ENCODE measurements around the gene SH2D4B. TPM values are rescaled to one million over a fixed set of nuclear protein-coding genes. Genes with fewer than 3 reads are reported as not detected.
A peak's percentile ranks its signal among the peaks of the same experiment; 100 is the strongest.

Gene SH2D4B
- polyA plus RNA-seq, 1 experiment, result not detected

DNA sequence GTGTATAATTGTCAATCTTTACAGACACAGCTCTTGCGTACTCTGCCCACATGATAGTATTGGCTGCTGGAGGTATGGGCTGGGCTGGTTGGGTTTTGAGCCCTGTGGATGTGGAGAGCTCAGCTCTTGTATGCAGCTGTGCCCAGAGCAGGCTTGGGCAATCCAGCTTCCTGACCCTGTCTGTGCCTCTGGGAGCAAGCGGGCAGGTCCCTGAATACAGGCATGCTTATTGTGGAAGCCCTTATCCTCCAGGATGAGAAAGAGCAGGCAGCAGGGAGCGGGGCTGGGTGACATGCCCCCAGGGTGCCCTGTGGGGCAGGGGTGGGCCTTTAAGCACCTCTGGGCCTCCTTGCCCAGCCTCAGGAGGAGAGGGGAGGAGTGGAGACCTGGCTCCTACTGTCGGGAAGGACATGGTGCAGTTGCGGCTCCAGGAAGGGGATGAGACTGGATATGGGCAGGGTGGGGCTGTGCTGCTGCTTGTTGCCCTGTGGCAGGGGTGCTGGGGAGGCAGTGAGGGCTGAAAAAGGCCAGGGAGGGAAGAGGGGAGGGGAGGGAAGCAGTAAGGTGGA is 32.7 kb upstream of the SH2D4B start:
- POLR2A ChIA-PET, result no interaction called here

DNA sequence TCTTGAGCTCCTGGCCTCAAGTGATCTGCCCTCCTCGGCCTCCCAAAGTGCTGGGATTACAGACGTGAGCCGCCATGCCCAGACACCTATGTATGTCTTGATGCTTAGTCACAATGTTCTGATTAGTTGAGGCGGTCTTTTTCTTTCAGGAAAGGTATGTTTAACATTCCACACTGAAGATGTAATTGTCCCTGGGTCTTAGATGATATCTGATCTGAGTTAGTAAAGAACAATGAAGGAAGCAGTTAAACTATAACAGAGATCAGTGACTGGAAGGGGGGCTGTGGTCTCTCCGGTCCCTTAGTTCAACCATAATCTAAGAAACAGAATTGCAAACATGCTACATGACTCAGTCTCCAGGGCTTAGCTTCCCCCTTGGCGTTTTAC is 31.5 kb upstream of the SH2D4B start:
- CTCF ChIA-PET, result interaction anchor here (0.7 to 19.0 kb wide), 27 partner anchors 9 to 418 kb away, joined by 3 to 661 read pairs (median 6); partner anchors contain the start of gene TSPAN14
- H3K27me3 ChIP-seq (ENCODE audit: control insufficient read depth, insufficient read depth, low read length), result no peaks in the 10 kb centered on the region
- 0 out of 2 replicates have a peak, but pooled peaks cover 1% of the 10 kb centered on the region for H3K36me3 ChIP-seq (ENCODE audit: control insufficient read depth, insufficient read depth, low read length)
- no peak overlapping the region for H3K4me3 ChIP-seq (ENCODE audit: low read depth, low read length)
- TF ChIP-seq, protein P1, sequence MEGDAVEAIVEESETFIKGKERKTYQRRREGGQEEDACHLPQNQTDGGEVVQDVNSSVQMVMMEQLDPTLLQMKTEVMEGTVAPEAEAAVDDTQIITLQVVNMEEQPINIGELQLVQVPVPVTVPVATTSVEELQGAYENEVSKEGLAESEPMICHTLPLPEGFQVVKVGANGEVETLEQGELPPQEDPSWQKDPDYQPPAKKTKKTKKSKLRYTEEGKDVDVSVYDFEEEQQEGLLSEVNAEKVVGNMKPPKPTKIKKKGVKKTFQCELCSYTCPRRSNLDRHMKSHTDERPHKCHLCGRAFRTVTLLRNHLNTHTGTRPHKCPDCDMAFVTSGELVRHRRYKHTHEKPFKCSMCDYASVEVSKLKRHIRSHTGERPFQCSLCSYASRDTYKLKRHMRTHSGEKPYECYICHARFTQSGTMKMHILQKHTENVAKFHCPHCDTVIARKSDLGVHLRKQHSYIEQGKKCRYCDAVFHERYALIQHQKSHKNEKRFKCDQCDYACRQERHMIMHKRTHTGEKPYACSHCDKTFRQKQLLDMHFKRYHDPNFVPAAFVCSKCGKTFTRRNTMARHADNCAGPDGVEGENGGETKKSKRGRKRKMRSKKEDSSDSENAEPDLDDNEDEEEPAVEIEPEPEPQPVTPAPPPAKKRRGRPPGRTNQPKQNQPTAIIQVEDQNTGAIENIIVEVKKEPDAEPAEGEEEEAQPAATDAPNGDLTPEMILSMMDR (IDR thresholded peaks at IDR 0.05; ENCODE audit: insufficient read depth, low read depth, low read length), result no peak
- no peak for DNase-seq (ENCODE audit: low read depth)
- POLR2A ChIA-PET, result interaction anchor here (0.5 kb wide), 1 partner anchor 112 kb away, joined by 3 read pairs; no protein-coding TSS in a partner anchor

More for the DNA sequence above, 32.7 kb upstream of the SH2D4B start:
- H3K36me3 ChIP-seq (ENCODE audit: control insufficient read depth, insufficient read depth, low read length), result 0 out of 2 replicates have a peak, but pooled peaks cover 1% of the 10 kb centered on the region
- no peaks in the 10 kb centered on the region for H3K27me3 ChIP-seq (ENCODE audit: control insufficient read depth, insufficient read depth, low read length)
- TF ChIP-seq, protein P1 (IDR thresholded peaks at IDR 0.05; ENCODE audit: insufficient read depth, low read depth, low read length), result no peak
- CTCF ChIA-PET, result interaction anchor here (0.6 to 19.0 kb wide), 25 partner anchors 8 to 419 kb away, joined by 3 to 661 read pairs (median 6); partner anchors contain the start of gene TSPAN14
- H3K4me3 ChIP-seq (ENCODE audit: low read depth, low read length), result no peak overlapping the region
- DNase-seq (ENCODE audit: low read depth), result no peak

DNA sequence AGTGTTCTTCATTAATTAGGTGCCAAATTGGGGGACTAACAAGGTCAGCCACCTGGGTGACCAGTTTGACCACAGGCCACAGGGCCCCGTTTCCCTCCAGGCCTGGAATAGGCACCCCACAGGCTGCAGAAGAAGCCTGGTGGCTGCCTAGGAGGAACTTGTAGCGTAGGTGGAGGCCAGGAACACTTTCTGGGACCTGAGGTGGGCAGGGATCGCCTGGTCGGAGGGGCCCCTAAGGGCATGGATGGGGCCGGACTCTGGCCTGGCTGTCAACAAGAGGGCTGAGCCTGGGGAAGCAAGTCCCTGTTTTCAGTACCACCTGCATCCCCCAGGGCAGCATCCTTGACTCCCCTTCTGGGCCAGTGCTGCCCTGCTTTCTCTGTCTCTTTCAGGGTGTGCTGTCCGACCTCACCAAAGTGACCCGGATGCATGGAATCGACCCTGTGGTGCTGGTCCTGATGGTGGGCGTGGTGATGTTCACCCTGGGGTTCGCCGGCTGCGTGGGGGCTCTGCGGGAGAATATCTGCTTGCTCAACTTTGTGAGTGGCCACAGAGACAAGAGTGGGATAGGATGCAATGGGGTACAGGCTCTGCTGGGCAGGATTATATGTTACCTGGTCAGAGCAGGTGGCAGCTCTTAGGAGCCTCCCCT is 30.7 kb upstream of the SH2D4B start:
- peaks cover 5% of the 10 kb centered on the region for H3K36me3 ChIP-seq (ENCODE audit: control insufficient read depth, insufficient read depth, low read length)
- CTCF ChIA-PET, result interaction anchor here (1.1 to 19.0 kb wide), 3 partner anchors 8 to 129 kb away, joined by 3 to 661 read pairs (median 21); partner anchors contain the start of gene TSPAN14
- TF ChIP-seq, protein P1 (IDR thresholded peaks at IDR 0.05; ENCODE audit: insufficient read depth, low read depth, low read length), result no peak
- H3K27me3 ChIP-seq (ENCODE audit: control insufficient read depth, insufficient read depth, low read length), result no peaks in the 10 kb centered on the region
- POLR2A ChIA-PET, result no interaction called here
- no peak overlapping the region for H3K4me3 ChIP-seq (ENCODE audit: low read depth, low read length)
- DNase-seq (ENCODE audit: low read depth), result no peak

DNA sequence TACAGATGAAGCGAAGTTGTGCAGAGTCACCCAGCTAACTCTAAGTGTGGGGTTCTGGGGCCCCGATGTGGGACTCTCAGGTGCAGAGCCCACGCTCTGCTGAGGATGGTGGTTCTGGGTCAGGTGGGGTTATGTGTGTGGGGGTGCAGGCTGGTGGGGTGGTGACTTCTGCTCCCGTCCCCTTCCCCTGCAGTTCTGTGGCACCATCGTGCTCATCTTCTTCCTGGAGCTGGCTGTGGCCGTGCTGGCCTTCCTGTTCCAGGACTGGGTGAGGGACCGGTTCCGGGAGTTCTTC is 28.6 kb upstream of the SH2D4B start:
- H3K27me3 ChIP-seq (ENCODE audit: control insufficient read depth, insufficient read depth, low read length), result no peaks in the 10 kb centered on the region
- CTCF ChIA-PET, result interaction anchor here (0.6 to 19.0 kb wide), 5 partner anchors 10 to 572 kb away, joined by 3 to 661 read pairs (median 3); partner anchors contain the start of gene TSPAN14
- H3K4me3 ChIP-seq (ENCODE audit: low read depth, low read length), result no peak overlapping the region
- no peak for DNase-seq (ENCODE audit: low read depth)
- POLR2A ChIA-PET, result no interaction called here
- peaks cover 9% of the 10 kb centered on the region for H3K36me3 ChIP-seq (ENCODE audit: control insufficient read depth, insufficient read depth, low read length)
- TF ChIP-seq, protein P1 (IDR thresholded peaks at IDR 0.05; ENCODE audit: insufficient read depth, low read depth, low read length), result no peak

DNA sequence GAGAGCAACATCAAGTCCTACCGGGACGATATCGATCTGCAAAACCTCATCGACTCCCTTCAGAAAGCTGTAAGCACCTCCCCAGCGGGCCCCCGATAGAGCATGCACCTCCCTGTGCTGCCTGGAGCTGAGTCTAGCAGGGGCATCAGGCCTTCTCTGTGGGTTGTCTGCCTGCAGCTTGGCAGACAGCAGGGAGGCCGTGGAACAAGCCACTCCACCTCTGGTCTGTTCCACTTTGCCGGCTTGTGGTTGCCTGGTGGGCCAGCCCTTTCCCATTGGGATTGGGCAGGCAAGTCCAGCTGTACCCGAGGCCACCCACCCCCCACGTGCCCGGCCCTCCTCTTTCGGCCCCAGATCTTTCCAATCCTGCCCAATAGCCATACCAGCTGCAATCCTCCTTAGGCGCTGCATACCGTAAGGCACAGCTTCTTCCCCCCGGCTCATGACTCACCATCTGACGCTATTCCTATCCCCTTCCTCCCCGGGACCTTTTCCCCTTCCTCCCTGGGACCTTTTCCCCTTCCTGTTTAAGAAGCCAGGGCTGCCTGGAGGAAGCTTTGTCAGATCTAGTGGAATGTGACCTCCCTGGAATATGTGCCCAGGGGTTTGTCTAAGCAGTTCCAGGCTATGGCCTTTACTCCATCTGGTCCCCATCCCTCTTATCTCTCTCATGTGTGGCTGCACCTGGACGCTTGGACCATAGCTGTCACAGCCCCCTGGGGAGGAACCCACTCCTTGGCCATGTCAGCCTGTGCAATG is 28.1 kb upstream of the SH2D4B start:
- ChIA-PET CTCF (interaction anchor here (0.6 to 19.0 kb wide), 5 partner anchors 11 to 573 kb away, joined by 3 to 661 read pairs (median 3); partner anchors contain the start of gene TSPAN14), POLR2A (no interaction called here)
- peak; percentile 38 for DNase-seq (ENCODE audit: low read depth)
- no peak overlapping the region for H3K4me3 ChIP-seq (ENCODE audit: low read depth, low read length)
- TF ChIP-seq, protein P1 (IDR thresholded peaks at IDR 0.05; ENCODE audit: insufficient read depth, low read depth, low read length), result no peak
- H3K27me3 ChIP-seq (ENCODE audit: control insufficient read depth, insufficient read depth, low read length), result no peaks in the 10 kb centered on the region
- H3K36me3 ChIP-seq (ENCODE audit: control insufficient read depth, insufficient read depth, low read length), result peaks cover 13% of the 10 kb centered on the region

All from BJ (cell line).